Thyroid gland (tissue), 4 donors: ENCODE results near the gene ZC2HC1C.

ENCODE experiments used
- CTCF ChIP-seq, 6 experiments: fragments of 200-600 bp in 3 of 6; fragments of 450-650 bp in 3 of 6; sonication (generic) in 3 of 6; IDR thresholded peaks; one replicate each; pipeline ENCODE4 v1.5.1; 2016 to 2019; ENCODE audit warnings: antibody characterized with exemption in 6 of 6, mild to moderate bottlenecking in 2 of 6, inconsistent platforms in 1 of 6, moderate library complexity in 1 of 6
- POLR2A ChIP-seq, 2 donors: fragments of 450-650 bp; IDR thresholded peaks; one replicate each; pipeline ENCODE4 v1.6.1; 2017; ENCODE audit warnings: antibody characterized with exemption in 2 of 2, mild to moderate bottlenecking in 2 of 2, moderate library complexity in 1 of 2

DNA sequence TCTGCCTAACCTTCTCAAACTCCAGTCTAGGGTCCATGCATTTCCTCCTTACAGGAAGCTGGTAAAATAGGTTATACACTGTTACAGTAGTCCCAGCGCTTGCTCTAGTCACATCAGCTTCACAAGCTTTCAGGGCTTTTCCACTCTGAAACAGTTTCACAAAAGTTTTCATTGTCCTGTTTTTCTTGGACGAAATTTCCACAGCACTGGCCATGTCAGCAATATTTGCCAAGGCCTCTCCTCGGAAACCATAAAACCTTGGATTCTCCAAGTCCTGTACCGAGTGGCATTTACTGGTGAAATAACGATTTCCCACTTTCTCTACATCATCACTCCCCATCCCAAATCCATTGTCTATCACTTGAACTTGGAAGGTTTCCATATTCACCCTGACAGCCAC lies 20.3 kb upstream of the ZC2HC1C start:
- TF ChIP-seq POLR2A (IDR thresholded peaks at IDR 0.05) (peak in 1 of 2 donors; percentile 24), CTCF (IDR thresholded peaks at IDR 0.05) (no peak)
